Cardiac muscle cell (in vitro differentiated cells and primary cell): Measurements from ENCODE around the gene NTN5. TPM values are rescaled to one million over a fixed set of nuclear protein-coding genes. Genes with fewer than 3 reads are reported as not detected.
"Not testable (repeated sequence)": the region's sequence is repeated elsewhere in the genome, so short reads cannot be mapped to it uniquely, and the experiment has no call there.

Experiments
- DNase-seq, 2 donors: peaks; one replicate each; pipeline versions ENCODE4 v3.0.0 to v3.0.0-alpha.2; 2010 to 2017; ENCODE audit warnings: low read depth in 1 of 2, low spot score in 1 of 2
- H3K27ac ChIP-seq: fragments of 200-600 bp; sonication (generic); 2 replicates; pipeline ENCODE4 v1.5.1; 2016
- H3K27me3 ChIP-seq: fragments of 200-600 bp; sonication (generic); 2 replicates; pipeline ENCODE4 v1.6.0; 2016; ENCODE audit warnings: control low read depth
- H3K36me3 ChIP-seq: fragments of 200-600 bp; sonication (generic); 2 replicates; pipeline ENCODE4 v1.5.1; 2016; ENCODE audit warnings: control low read depth
- H3K4me1 ChIP-seq: fragments of 200-600 bp; sonication (generic); 2 replicates; pipeline ENCODE4 v1.8.1; 2017; ENCODE audit warnings: low read depth, mild to moderate bottlenecking, mixed run types
- H3K4me3 ChIP-seq: fragments of 200-600 bp; sonication (generic); 2 replicates; pipeline ENCODE4 v1.5.1; 2016; ENCODE audit warnings: mild to moderate bottlenecking
- H3K9me3 ChIP-seq: fragments of 200-600 bp; sonication (generic); 2 replicates; pipeline ENCODE4 v1.5.1; 2017; ENCODE audit warnings: low read depth, mild to moderate bottlenecking, control low read depth
- polyA plus RNA-seq: library from polyadenylated mRNA; unstranded; fragments of >200 nt; fragmentation: Nextera tagmentation; extraction: Ambion mirVana; gene quantifications from 2 replicates; pipeline ENCODE4 v1.2.1, GENCODE V29; 2016
- total RNA-seq: library from RNA; depleted of rRNA; stranded (reverse); fragments of >200 nt; gene quantifications from 2 replicates; pipeline ENCODE4 v1.2.3, GENCODE V29; 2016
- TF ChIP-seq, protein P1 (sequence below): IDR thresholded peaks from 2 replicates; pipeline ENCODE4 v1.5.1; 2012; ENCODE audit warnings: low read depth, mild to moderate bottlenecking, low read length

The NTN5 gene
- total and polyA plus RNA-seq, 2 experiments from 2014 or later, result 4.1 TPM; not detected in 1

DNA sequence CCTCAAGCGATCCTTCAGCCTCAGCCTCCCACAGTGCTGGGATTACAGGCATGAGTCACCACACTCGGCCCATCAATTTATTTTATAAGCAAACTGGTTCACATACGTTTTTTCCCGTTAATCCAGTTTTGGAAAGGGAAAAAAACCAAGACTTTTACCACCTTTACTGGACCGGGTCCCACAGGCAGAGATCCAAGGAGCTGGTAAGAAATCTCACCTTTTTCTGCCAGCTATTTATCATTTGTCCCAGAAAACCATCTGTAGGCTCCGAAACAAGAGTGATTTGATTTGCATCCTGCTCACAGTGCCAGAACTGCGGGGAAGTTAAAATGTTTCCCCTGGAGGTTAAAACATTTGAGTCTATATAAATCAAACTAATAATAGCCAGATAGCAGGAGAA is 16.6 kb upstream of the NTN5 start:
- H3K27ac ChIP-seq, result no peak overlapping the region
- TF ChIP-seq, protein P1, sequence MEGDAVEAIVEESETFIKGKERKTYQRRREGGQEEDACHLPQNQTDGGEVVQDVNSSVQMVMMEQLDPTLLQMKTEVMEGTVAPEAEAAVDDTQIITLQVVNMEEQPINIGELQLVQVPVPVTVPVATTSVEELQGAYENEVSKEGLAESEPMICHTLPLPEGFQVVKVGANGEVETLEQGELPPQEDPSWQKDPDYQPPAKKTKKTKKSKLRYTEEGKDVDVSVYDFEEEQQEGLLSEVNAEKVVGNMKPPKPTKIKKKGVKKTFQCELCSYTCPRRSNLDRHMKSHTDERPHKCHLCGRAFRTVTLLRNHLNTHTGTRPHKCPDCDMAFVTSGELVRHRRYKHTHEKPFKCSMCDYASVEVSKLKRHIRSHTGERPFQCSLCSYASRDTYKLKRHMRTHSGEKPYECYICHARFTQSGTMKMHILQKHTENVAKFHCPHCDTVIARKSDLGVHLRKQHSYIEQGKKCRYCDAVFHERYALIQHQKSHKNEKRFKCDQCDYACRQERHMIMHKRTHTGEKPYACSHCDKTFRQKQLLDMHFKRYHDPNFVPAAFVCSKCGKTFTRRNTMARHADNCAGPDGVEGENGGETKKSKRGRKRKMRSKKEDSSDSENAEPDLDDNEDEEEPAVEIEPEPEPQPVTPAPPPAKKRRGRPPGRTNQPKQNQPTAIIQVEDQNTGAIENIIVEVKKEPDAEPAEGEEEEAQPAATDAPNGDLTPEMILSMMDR, result no peak
- H3K4me1 ChIP-seq, result no peaks in the 10 kb centered on the region
- no peaks in the 10 kb centered on the region for H3K36me3 ChIP-seq
- no peaks in the 10 kb centered on the region for H3K9me3 ChIP-seq
- DNase-seq, result no peak
- H3K27me3 ChIP-seq, result no peaks in the 10 kb centered on the region
- no peak overlapping the region for H3K4me3 ChIP-seq

DNA sequence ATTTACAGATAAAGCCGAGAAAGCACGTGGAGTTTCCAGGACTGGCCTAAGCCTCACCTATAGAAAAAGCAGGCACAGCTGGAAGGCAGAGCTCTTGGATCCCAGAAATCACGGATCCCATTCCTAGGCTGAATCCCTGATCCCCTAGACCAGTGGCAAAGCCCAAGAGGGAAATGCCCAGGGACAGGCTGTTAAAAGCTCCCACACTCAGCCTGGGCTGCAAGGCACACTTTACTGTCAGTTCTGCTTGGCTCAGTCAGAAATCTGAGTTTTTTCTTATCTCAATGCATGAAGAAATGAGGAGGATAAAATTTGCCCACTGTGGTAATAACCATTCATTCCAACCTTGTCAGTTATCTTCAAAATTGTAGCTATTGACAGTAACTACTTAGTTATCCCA is 15.0 kb upstream of the NTN5 start:
- Histone ChIP-seq H3K4me3 (no peak overlapping the region), H3K27me3 (no peaks in the 10 kb centered on the region), H3K9me3 (no peaks in the 10 kb centered on the region), H3K27ac (no peak overlapping the region), H3K36me3 (no peaks in the 10 kb centered on the region), H3K4me1 (no peaks in the 10 kb centered on the region)
- TF ChIP-seq, protein P1, result no peak
- no peak for DNase-seq

DNA sequence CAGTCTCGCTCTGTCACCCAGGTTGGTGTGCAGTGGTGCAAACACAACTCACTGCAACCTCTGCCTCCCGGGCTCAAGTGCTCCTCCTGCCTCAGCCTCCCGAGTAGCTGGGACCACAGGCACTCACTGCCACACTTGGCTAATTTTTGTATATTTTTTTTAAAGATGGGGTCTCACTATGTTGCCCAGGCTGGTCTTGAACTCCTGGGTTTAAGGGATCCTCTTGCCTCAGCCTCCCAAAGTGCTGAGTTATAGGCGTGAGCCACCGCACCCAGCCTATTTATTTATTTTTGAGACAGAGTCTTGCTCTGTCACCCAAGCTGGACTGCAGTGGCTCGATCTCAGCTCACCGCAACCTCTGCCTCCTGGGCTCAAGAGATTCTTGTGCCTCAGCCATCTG is 13.8 kb upstream of the NTN5 start:
- not testable (repeated sequence) for DNase-seq, H3K4me1 ChIP-seq, H3K27me3 ChIP-seq, H3K36me3 ChIP-seq, H3K27ac ChIP-seq, H3K9me3 ChIP-seq, H3K4me3 ChIP-seq

DNA sequence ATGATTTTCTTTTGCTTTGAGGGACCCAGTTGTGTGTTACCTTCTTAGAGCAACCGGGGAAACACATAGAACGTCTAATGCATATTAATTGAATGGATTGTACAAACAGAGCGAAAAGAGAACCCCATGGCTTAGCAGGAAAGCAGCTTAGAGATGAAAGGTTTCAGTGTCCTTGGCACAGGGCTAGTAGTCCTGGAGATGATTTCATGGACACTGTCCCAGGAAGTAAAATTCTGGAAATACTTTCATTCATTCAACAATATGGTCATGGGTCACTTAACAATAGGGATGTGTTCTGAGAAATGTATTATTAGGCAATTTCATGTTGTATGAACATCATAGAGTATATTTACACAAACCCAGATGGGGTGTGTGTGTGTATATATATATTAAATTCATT is 13.3 kb upstream of the NTN5 start:
- Histone ChIP-seq H3K27me3 (no peaks in the 10 kb centered on the region), H3K9me3 (no peaks in the 10 kb centered on the region), H3K4me3 (no peak overlapping the region), H3K36me3 (no peaks in the 10 kb centered on the region), H3K27ac (no peak overlapping the region), H3K4me1 (no peaks in the 10 kb centered on the region)
- DNase-seq, result no peak
- TF ChIP-seq, protein P1, result no peak

DNA sequence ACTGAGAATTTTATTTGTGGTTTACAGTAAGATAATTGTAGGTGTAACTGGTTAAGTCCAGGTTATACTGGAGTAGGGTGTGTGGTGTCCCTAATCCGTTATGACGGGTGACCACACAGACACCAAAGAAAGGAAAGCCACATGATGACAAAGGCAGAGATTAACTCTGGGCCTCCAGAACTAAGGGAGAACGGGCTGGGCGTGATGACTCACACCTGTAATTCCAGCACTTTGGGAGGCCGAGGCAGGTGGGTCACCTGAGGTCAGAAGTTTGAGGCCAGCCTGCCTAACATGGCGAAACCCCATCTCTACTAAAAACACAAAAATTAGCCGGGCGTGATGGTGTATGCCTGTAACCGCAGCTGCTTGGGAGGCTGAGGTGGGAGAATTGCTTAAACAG is 12.8 kb upstream of the NTN5 start:
- Histone ChIP-seq H3K27me3 (no peaks in the 10 kb centered on the region), H3K4me1 (no peaks in the 10 kb centered on the region), H3K36me3 (no peaks in the 10 kb centered on the region), H3K27ac (no peak overlapping the region), H3K9me3 (no peaks in the 10 kb centered on the region), H3K4me3 (no peak overlapping the region)
- TF ChIP-seq, protein P1, result no peak
- no peak for DNase-seq

DNA sequence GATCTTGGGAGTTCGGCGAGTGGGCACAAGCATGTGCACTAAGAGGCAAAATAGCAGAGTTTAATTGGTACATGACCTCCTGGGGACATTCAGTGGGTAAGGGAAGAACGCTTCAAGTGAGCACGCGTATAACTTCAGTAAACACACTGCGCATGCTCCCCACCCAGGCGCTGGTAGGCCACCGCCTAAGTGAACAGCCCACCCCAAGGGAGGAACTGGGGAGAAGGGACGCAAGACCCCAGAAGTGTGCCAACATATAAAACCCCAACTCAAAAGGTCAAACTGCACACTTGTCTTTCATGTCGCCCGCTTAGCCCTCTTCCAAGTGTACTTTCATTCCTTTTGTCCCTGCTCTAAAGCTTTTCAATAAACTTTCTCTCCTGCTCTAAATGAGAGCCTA is 10.5 kb upstream of the NTN5 start:
- H3K36me3 ChIP-seq, result no peaks in the 10 kb centered on the region
- no peak overlapping the region for H3K27ac ChIP-seq
- TF ChIP-seq, protein P1, result no peak
- peak in 1 of 2 donors; percentile 65 for DNase-seq
- H3K27me3 ChIP-seq, result no peaks in the 10 kb centered on the region
- H3K4me3 ChIP-seq, result no peak overlapping the region
- no peaks in the 10 kb centered on the region for H3K9me3 ChIP-seq
- no peaks in the 10 kb centered on the region for H3K4me1 ChIP-seq
